ENCODE results near the gene ATP13A2.

The ATP13A2 gene

DNA sequence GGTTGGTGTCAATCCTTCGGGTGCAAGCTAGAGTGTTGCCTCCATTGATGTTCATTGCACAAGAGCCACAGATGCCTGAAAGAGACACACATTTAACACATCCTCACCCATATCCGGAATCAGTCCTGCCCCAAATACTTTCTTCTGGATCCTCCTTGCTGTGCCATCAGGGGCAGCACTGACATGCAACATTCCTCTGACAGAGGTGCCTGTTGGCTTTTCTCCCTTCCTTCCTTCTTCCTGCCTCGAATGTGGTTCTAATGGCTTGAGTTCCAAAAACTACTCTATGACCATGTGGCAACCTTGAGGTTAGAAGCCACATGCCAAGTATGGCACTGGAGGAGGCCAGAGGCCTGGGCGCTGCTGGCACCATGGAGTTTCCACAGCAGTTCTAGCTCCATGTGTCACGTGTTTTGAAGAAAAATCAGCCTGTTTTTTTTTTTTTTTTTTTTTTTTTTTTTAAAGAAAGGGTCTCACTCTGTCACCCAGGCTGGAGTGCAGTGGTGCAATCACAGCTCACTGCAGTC lies 17.0 kb upstream of the ATP13A2 start:
- no peak for DNase-seq (ENCODE audit: low read depth)

DNA sequence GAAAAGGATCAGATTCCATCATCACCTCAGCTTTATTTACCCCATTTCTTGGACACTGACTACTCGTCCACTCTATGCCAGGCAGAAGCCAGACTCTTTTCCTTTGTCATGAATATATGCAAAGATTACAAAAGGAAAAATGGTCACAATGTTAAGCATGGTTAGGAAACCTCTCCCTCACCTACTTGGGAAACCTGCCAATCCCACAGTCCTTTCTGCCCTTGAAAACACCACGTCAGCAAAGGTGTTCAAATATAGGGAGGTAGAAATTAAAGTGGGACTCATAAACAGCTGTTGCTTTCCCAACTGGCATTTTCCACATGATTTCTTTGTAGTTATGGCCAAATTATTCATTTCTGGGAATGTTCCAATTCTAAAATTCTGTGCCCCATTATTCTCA lies 16.2 kb upstream of the ATP13A2 start:
- DNase-seq (ENCODE audit: low read depth) = no peak

DNA sequence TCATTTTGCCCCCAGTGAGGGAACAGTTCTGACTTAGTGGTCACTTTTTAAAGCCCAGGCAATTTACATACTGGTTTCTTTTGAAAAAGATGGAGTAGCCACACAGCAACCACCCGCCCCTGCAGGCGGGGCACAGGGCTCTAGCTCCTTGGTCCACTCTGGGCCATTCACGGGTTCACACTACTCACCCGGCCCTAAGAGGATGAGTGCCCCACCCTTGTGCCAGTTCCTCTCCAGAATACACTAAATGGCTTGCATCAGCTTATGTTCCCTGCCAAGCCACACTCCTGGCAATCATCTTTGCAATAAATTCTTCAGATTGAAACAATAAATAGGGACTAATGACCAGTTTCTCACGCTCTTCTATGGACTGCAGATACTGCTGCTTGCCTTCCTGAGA lies 15.7 kb upstream of the ATP13A2 start:
- no peak for DNase-seq (ENCODE audit: low read depth)

DNA sequence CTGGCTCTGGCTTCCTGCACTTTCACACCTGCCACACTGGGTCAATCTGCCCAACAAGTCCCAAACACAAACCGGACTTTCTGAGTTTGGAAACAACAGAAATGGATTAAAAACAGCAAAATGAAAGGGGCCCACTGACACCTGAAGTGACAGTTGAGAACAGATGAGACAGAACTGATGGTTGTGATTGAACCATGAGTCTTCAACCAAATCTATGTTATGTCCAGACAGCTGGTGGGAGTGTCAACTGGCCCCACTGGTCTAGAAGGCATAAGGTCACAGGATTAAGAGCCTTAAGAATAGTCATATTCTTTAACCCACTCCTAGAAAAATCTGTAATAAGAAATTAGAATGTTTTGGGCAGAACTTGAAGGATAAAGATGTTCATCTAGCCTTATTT lies 13.0 kb upstream of the ATP13A2 start:
- no peak for DNase-seq (ENCODE audit: low read depth)

DNA sequence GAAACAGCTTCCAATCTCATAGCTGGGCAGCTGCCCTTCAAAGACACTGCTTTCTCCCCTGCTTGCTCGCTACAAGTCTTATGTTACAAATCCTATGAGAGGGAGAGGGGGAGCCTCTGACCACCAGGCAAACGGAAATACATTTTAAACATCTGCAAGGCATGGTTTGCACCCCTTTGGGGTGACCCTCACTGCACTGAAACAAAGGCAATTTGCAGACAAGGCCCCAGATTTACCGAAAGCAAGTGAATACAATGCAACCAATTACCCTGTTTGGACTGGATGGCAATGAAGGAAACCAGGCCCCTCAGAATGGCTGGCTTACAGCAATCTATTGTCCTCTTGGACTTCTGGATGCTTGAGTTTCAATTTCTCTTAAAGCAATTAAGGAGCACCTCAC lies 11.8 kb upstream of the ATP13A2 start:
- no peak for DNase-seq (ENCODE audit: low read depth)

DNA sequence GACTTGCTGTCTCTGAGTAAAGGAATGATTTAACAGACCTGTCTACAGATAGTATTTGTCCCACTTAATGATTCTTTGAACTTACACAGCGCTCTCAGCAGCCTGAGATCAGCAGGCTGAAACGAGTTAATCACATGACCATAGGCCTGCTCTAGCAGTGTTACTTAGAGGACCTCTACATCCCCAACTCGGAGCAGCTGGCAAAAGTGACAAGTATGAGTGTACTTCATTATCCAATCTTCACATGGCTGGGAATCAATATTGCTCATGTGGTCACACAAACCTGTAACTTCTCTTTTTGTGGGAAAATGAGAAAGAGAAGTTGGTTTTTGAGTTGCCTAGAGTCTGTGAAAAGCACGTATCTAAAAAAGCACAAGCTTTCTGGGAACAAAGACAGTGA lies 11.4 kb upstream of the ATP13A2 start:
- no peak for DNase-seq (ENCODE audit: low read depth)

DNA sequence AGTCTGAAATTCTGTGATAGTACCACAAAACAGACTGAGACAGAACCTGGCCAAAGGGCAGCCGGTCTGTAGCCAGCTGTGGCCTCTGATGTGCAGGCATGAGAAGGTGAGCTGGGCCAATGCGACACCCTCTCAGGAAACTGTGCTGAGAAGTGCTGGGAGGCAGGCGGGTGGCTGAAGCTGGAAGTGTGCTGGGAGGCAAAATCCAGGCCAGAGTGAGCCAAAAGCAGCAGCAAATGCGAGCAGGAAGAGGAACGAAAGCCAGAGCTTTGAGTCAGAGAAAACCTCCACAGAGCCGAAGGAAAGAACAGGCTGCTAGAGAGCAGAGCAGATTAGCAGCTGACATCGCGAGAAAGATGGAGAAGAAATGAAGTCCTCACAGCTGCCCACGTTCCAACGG lies 10.2 kb upstream of the ATP13A2 start:
- no peak for DNase-seq (ENCODE audit: low read depth)

DNA sequence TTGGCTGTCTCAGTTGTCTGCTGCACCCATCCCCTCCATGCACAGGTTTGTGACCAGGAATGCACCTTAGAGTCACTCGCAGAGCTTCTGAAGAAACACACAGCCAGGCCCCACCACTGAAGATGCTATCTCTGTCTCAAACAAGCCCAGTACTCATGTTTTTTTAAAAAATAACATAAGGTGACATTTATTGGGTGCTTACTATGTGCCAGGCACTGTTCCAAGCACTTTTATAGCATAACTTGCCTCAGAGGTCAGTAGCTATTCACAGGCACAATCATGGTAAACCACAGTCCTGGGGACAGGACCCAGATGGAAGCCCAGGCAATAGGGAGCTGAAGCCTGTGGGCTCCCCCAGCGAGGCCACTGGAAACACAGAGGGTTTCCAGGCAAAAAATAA lies 8.8 kb upstream of the ATP13A2 start:
- no peak for DNase-seq (ENCODE audit: low read depth)

DNA sequence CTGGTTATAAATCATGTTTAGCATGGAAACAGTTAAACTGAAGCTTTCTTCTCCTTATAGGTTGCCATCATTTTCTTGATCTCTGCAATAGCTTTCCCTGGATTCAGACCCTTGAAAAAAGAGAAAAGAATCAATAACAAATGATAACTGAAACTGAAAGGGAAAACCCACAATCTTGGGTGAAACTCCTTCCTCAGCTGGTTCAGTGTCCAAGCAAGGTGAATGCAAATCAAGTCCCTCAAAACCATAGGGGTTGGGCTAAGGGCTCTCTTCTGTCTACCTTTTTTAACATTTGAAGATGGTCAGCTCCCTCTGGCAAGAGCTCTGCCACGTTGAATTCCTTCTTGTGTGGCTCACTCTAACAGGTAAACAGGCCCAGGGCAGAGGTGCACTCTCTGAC lies 7.1 kb upstream of the ATP13A2 start:
- DNase-seq (ENCODE audit: low read depth) = no peak

DNA sequence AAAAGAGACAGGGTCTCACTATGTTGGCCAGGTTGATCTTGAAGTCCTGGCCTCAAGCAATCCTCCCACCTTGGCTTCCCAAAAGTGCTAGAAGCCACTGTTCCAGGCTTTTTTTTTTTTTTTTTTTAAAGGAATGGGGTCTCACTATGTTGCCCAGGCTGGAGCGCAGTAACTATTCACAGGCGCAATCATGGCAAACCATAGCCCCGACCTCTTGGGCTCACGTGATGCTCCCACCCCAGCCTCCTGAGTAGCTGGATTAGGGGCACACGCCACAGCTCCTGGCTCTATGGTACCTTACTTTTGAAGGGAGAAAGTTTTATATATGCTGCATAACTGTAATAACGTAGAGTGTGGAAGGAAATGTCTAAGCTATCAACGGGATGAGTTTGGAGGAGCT lies 5.7 kb upstream of the ATP13A2 start:
- DNase-seq (ENCODE audit: low read depth) = no peak

DNA sequence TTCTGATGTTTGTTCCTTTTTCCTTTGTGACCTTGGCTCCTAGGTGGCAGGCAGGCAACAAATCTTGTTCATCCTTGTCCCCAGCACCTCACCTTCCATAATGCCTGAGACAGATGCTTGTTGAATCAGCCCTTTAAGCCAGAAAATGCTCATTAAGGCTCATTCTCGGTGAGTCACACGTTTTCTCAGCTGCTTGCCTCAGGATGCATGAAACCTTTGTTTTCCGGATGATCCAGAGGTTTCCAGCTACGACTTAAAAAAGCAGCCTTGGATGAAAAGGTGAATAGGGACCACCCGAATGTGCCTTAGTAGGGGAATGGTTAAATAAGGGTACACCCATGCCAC lies 4.6 kb upstream of the ATP13A2 start:
- DNase-seq (ENCODE audit: low read depth) = peak; percentile 70

DNA sequence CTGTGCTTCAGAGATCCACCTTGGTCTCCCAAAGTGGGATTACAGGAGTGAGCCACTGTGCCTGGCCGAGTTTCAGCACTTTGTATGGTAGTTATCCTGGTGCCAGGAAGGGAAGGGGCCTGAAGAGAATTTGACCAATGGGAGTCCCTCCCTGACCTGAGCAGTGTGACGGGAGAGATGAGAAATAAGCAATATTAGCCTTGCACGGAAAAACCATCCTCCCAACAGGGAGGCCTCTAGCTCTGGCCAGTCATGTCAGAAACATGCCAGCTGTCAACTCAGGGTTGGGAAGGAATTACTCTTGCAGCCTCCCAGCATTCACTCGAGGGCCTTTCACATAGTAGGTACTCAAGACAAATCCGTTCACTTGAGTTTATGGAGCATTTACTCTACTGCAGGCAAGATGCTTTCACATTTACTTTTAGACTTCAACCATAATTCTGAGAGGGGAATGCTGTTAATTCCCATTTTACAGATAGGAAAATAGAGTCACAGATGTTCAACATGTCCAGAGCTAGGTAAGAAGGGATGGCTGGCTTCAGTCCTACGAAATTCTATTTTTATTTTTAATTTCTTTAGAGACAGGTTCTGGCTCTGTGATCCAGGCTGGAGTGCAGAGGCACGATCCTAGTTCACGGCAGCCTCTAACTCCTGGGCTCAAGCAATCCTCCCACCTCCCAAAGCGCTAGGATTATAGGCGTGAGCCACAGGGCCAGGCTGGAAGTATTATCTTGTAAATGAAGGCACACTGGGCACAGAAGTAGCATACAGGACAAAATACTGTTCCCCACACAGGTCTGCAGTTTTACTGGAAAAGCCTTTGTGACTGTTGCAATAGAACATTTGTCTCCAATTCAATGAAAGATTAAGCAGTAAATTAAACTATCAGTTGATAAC lies 3.2 kb upstream of the ATP13A2 start:
- no peak for DNase-seq (ENCODE audit: low read depth)

DNA sequence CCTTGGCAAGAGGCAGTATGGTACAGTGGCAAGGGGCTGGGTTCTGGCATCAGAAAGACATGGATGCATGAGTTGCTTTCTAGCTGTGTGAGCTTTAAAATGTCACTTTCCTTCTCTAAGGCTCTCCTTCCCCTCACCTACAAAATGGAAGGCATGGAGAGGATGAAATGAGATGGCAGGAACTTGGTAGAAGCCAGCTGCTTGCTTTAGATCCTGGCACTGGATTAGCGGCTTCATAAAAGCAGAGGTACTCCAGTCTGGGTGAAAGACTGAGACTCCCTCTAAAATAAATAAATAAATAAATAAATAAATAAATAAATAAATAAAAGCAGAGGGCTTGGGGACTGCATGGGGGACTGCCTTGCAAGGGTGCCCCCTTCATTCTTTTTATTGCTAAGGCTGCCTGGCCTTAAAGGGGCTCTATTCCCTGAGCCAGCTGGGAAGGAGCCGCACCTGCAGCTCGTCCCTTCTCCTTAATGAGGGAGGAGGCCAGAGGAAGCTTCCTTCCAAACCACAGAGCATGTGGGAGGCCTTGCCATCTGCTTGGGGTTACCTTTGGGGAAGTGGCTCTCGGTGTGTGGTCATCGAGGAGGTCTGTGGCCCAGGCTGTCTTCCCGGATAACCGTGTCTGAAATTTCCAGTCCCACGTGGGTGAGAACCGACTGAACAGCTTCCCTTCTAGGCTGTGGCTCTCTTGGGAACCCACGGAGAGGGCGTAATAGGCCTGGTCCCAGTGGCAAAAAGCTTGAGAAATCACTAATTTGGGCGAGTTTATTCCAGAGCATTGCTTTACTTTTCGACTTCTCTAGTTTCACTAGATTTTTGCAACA lies 2.0 kb upstream of the ATP13A2 start:
- no peak for DNase-seq (ENCODE audit: low read depth)

DNA sequence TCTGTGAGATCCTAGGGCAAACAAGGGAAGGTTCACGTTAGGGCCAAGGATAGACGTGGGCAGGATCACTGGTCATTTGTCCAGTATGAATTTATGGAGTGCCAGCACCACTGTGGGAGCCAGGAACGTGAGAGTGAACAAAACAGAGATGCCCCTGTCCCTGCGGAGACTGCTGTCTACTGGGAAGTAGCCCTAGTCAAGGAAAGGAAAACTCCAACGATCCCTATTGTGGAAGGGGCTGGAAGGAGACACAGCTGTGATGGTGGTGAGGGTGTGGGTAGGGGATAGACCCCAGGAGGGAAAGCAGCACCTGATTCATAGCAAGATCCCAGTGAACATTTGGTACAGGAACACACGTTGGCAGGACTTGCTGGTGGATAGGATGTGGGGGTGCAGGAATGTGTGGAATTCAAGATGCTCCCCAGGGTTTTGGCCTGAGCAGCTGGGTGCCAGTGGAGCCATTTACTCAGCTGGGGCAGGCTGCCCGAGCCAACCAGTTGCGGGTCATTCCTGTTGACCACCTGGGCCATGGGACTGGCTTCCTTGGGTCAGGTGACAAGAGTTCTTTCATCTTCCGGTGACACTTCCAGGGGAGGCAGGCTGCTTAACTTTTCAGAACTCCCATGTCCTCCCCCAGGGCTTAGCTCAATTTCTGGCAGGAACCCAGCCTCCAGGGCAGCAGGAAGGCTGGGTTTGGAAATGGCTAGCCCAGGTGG lies 1.2 kb upstream of the ATP13A2 start:
- no peak for DNase-seq (ENCODE audit: low read depth)

DNA sequence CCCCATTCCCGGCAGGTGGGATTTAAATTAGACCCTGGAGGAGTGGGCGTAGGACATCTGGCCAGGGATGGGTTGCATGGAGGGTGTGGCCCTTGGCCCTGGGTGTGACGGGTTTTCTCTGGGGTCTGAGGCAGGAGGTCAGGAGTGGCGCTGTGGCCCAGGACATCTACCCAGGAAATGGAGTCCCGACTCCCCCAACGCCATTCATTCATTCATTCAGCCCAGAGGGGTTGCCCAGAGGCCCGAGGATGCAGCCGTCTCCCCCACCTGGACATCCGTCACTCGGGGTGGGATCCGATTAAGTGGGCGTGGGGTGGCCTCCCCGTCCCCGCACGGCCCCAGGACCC lies 663 bp downstream of the ATP13A2 start:
- no peak for DNase-seq (ENCODE audit: low read depth)

DNA sequence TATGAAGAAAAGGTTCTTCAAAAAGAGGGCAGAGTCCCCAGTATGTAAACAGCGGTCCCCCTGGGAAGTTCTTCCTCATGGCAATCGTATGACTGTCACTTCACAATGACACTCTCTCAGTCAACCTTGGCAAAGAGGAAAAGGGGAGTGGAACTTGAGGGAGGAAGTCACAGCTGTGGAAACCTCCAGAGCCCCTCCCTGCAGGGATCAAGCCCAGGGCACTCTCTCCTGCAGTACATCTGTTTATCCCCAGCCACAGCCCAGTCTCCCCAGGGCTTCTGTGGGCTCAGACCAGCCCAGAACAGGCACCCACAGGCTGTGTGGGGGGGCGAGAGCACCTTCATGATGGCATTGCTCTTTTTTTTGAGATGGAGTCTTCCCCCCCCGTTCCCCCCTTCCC lies 2.0 kb downstream of the ATP13A2 start:
- DNase-seq (ENCODE audit: low read depth) = no peak

DNA sequence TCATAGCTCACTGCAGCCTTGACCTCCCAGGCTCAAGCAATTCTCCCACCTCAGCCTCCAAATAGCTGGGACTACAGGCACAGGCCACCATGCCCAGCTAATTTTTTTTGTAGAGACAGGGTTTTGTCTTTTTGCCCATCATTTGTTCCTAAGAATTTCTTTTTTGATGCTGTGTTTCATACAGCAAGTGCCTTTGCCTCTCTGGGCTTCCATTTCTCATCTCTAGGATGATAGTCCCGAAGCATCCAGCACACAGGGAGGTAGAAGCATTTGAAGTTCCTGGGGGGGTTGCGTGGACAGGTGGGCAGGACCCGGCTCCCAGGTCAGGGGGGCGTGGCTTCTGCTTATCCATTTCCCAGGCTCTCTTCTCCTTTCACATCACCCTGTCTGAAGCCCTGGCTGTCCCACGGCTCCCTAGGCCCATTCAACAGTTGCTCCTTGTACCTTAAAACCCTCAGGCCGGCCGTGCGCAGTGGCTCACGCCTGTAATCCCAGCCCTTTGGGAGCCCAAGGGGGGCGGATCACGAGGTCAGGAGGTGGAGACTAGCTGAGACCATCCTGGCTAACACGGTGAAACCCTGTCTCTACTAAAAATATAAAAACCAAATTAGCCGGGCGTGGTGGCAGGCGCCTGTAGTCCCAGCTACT lies 3.4 kb downstream of the ATP13A2 start:
- no peak for DNase-seq (ENCODE audit: low read depth)

DNA sequence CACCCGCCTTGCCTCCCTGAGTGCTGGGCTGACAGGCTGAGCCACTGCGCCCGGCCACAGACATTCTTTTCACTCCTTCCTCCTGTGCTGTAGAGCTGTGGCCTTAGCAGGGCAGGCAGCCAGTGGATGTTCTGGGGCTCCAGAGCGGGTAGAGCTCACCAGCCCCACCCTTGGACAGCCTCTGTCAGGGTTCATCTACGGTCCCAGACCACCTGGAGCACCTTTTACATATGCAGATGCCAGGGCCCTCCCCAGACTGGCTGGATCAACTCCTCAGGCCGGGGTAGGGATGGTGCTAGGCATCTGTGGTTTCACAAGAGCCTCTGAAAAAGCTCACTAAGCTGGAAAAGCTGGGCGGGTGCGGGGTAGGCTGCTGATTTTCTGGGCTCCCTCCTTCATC lies 4.6 kb downstream of the ATP13A2 start:
- no peak for DNase-seq (ENCODE audit: low read depth)

DNA sequence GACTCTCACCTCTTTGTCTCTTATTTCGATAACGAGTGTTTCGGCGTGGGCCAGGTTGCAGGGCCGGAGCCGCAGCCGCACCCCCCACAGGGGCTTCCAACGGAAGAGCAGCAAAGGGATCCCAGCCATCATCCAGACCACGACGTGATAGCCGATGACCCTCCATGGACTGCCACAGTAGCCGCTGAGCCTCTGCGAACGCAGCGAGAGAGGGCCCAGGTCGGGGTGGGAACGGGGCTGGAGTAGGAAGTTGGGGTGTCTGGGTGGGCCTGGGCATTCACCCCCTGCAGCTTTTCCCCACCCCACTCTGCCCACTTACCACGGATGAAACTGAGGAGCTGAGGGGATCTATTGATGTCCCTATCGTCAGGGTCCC lies 6.4 kb downstream of the ATP13A2 start:
- no peak for DNase-seq (ENCODE audit: low read depth)

DNA sequence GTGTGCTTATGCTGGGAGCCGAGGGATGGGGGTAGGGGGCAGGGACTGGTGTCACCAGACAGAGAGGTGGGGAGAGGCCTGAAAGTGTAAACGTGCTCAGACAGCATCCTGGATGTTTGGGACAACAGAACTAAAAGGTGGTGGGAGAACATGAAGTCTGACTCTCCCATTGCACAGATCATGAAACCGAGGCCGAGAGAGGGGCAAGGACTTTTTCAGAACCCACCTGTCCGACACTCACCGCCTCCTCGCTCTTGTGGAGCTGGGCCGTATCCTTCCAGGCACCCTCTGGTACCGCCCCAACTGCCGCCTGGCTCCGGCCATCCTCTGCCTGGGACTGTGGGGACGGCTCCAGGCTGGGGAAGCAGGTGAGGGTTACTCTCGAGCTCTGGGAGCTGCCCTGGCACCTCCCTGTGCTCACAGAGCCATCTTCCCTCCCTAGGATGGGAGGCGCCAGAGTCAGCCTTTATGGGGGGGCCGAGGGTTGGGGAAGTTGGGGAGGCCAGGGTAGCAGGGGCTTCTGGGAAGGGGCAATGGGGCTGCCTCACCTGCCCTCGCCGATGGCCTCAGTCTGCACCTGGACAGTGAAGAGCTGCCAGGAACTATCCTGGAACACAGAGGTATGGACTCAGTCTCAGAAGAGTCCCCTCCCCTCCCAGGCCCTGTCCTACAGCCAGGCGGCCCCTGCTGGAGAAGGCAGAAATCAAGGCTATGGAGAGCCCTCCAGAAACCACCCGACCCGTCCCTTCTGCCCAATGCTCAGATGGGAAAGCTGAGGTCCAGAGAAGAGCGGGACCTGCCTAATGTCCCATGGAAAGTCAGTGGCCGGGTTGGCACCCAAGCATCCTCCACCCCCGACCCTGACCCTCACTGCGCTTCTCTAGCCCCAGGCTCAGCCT lies 7.0 kb downstream of the ATP13A2 start:
- no peak for DNase-seq (ENCODE audit: low read depth)

DNA sequence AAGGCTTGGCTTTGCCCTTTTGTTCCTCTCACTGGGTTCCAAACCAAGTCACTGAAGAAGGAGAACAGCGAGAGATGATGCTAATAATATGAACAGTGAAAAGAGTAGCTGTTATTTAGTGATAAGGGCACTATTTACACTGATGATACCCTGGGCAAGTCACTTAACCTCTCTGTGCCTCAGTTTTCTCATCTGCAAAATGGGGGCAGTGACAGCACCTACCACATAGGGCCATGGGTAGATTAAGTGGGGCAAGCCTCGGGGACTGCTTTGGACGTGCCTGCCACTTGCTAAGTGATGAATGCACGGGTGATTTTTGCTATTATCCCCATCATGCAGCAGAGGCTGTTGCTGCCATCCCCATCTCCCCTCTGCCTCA lies 9.2 kb downstream of the ATP13A2 start:
- DNase-seq (ENCODE audit: low read depth) = no peak
